ENCODE data around the gene COMMD1. TPM values are rescaled to one million over a fixed set of nuclear protein-coding genes. Genes with fewer than 3 reads are reported as not detected.

The COMMD1 gene
- polyA plus RNA-seq, 1 donor (not counting 4 experiments of a cell fraction or from before 2014, with no cell fraction given), result 44.8 TPM

DNA sequence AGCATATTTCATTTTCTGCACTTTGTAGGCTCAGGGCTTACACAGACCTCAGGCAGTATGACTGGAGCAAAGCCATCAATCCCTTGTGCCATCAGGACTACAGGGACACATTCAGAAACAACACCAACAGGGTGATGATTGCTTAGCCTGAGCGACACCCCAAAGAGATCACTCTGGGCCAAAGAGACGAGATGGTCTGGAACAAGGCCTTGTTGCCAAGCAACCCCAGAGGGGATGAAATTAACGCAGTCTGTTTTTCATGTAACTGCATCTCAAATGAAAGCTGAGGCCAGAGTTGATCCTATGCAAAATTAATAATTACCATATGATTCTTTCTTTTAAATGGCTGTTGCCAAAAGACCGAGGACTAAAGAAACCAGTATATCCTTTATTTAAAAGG, 270.3 kb downstream of the COMMD1 start:
- no peak overlapping the region for H2AFZ ChIP-seq (ENCODE audit: control insufficient read depth, low read length)
- no peak overlapping the region for H3K4me2 ChIP-seq (ENCODE audit: control insufficient read depth, extremely low read depth, insufficient read depth, low read depth, low read length)
- no peak overlapping the region for H3K9ac ChIP-seq (ENCODE audit: control insufficient read depth, extremely low read depth, insufficient read depth, low read length)
- no peaks in the 10 kb centered on the region for H4K20me1 ChIP-seq (ENCODE audit: control insufficient read depth, extremely low read depth, insufficient read depth, low read length)
- H3K9me3 ChIP-seq (ENCODE audit: control insufficient read depth, low read depth, low read length), result no peaks in the 10 kb centered on the region
- H3K36me3 ChIP-seq (ENCODE audit: control insufficient read depth in 2 of 2, extremely low read depth in 1 of 2, insufficient read depth in 2 of 2, low read length in 2 of 2), result no peaks in the 10 kb centered on the region
- H3K4me3 ChIP-seq (ENCODE audit: control insufficient read depth in 2 of 3, extremely low read depth in 1 of 3, insufficient read depth in 2 of 3, low read depth in 1 of 3, low read length in 3 of 3), result no peak overlapping the region
- dilution Hi-C loops (cut with MboI; ENCODE audit: extremely low pct_ligation_motif_present, low sequenced_read_pairs), result no loop called here
- FAIRE-seq, result no peak
- no peaks in the 10 kb centered on the region for H3K9me1 ChIP-seq (ENCODE audit: control insufficient read depth, extremely low read depth, insufficient read depth, low read length)
- no peak for DNase-seq (ENCODE audit: low read depth, low spot score)
- TF ChIP-seq, protein P1, sequence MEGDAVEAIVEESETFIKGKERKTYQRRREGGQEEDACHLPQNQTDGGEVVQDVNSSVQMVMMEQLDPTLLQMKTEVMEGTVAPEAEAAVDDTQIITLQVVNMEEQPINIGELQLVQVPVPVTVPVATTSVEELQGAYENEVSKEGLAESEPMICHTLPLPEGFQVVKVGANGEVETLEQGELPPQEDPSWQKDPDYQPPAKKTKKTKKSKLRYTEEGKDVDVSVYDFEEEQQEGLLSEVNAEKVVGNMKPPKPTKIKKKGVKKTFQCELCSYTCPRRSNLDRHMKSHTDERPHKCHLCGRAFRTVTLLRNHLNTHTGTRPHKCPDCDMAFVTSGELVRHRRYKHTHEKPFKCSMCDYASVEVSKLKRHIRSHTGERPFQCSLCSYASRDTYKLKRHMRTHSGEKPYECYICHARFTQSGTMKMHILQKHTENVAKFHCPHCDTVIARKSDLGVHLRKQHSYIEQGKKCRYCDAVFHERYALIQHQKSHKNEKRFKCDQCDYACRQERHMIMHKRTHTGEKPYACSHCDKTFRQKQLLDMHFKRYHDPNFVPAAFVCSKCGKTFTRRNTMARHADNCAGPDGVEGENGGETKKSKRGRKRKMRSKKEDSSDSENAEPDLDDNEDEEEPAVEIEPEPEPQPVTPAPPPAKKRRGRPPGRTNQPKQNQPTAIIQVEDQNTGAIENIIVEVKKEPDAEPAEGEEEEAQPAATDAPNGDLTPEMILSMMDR (optimal IDR thresholded peaks at IDR 0.05 in 1 of 3, IDR thresholded peaks at IDR 0.05 in 1 of 3, conservative IDR thresholded peaks at IDR 0.05 in 1 of 3; ENCODE audit: extremely low read depth in 1 of 3, insufficient read depth in 2 of 3, low read length in 3 of 3), result no peak
- TF ChIP-seq EZH2 (IDR thresholded peaks at IDR 0.05; ENCODE audit: low read length), result no peak
- no peaks in the 10 kb centered on the region for H3K79me2 ChIP-seq (ENCODE audit: control insufficient read depth, insufficient read depth, low read length)
- H3K27ac ChIP-seq (ENCODE audit: control insufficient read depth, insufficient read depth, low read length), result no peak overlapping the region
- no peaks in the 10 kb centered on the region for H3K4me1 ChIP-seq (ENCODE audit: control insufficient read depth, extremely low read depth, insufficient read depth, low read length)
- H3K27me3 ChIP-seq (ENCODE audit: control insufficient read depth, extremely low read depth, insufficient read depth, low read length), result no peaks in the 10 kb centered on the region

DNA sequence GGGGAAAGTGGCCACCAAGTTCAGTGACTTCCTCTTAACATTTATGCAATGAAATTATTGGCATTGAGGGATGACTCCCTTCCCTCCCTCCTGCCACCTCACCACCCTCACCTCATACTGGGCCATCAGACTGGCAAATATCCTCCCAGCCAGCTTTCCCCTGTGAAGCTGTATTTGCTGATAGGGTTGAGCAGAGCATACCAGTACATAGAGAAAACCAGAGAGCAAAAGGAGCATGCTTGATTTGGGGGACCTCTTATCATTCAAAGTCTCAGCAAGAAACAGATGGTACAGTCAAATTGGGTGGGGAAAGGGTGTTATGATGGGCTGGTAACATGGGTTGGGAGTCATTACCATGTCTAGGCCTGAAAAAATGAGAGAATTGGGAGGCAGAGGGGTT, 271.3 kb downstream of the COMMD1 start:
- Histone ChIP-seq H3K9me1 (ENCODE audit: control insufficient read depth, extremely low read depth, insufficient read depth, low read length) (no peaks in the 10 kb centered on the region), H3K9me3 (ENCODE audit: control insufficient read depth, low read depth, low read length) (no peaks in the 10 kb centered on the region), H3K27ac (ENCODE audit: control insufficient read depth, insufficient read depth, low read length) (no peak overlapping the region), H3K4me3 (ENCODE audit: control insufficient read depth in 2 of 3, extremely low read depth in 1 of 3, insufficient read depth in 2 of 3, low read depth in 1 of 3, low read length in 3 of 3) (no peak overlapping the region), H3K36me3 (ENCODE audit: control insufficient read depth in 2 of 2, extremely low read depth in 1 of 2, insufficient read depth in 2 of 2, low read length in 2 of 2) (no peaks in the 10 kb centered on the region), H2AFZ (ENCODE audit: control insufficient read depth, low read length) (no peak overlapping the region), H3K27me3 (ENCODE audit: control insufficient read depth, extremely low read depth, insufficient read depth, low read length) (no peaks in the 10 kb centered on the region), H3K9ac (ENCODE audit: control insufficient read depth, extremely low read depth, insufficient read depth, low read length) (no peak overlapping the region), H3K4me1 (ENCODE audit: control insufficient read depth, extremely low read depth, insufficient read depth, low read length) (no peaks in the 10 kb centered on the region), H3K4me2 (ENCODE audit: control insufficient read depth, extremely low read depth, insufficient read depth, low read depth, low read length) (no peak overlapping the region), H4K20me1 (ENCODE audit: control insufficient read depth, extremely low read depth, insufficient read depth, low read length) (no peaks in the 10 kb centered on the region), H3K79me2 (ENCODE audit: control insufficient read depth, insufficient read depth, low read length) (no peaks in the 10 kb centered on the region)
- DNase-seq (ENCODE audit: low read depth, low spot score), result no peak
- TF ChIP-seq, protein P1 (optimal IDR thresholded peaks at IDR 0.05 in 1 of 3, IDR thresholded peaks at IDR 0.05 in 1 of 3, conservative IDR thresholded peaks at IDR 0.05 in 1 of 3; ENCODE audit: extremely low read depth in 1 of 3, insufficient read depth in 2 of 3, low read length in 3 of 3), result no peak
- no peak for TF ChIP-seq EZH2 (IDR thresholded peaks at IDR 0.05; ENCODE audit: low read length)
- no peak for FAIRE-seq
- dilution Hi-C loops (cut with MboI; ENCODE audit: extremely low pct_ligation_motif_present, low sequenced_read_pairs), result no loop called here
